Vagina (tissue), 2 donors: ENCODE measurements around the gene TMEM243.

ENCODE experiments used
- CTCF ChIP-seq, 3 experiments: fragments of 450-650 bp in 2 of 3; fragments of 200-600 bp in 1 of 3; sonication (generic) in 1 of 3; IDR thresholded peaks; one replicate each; pipeline ENCODE4 v1.5.1; 2017 to 2019; ENCODE audit warnings: antibody characterized with exemption in 3 of 3, mild to moderate bottlenecking in 2 of 3, moderate library complexity in 2 of 3
- POLR2AphosphoS5 ChIP-seq, 2 donors: sonication (generic); formaldehyde crosslinking; IDR thresholded peaks; one replicate each; pipeline ENCODE4 v1.9.0; 2017; ENCODE audit warnings: antibody characterized with exemption in 2 of 2, mild to moderate bottlenecking in 2 of 2, low read depth in 1 of 2; ENCODE audit not compliant: insufficient read depth in 1 of 2

DNA sequence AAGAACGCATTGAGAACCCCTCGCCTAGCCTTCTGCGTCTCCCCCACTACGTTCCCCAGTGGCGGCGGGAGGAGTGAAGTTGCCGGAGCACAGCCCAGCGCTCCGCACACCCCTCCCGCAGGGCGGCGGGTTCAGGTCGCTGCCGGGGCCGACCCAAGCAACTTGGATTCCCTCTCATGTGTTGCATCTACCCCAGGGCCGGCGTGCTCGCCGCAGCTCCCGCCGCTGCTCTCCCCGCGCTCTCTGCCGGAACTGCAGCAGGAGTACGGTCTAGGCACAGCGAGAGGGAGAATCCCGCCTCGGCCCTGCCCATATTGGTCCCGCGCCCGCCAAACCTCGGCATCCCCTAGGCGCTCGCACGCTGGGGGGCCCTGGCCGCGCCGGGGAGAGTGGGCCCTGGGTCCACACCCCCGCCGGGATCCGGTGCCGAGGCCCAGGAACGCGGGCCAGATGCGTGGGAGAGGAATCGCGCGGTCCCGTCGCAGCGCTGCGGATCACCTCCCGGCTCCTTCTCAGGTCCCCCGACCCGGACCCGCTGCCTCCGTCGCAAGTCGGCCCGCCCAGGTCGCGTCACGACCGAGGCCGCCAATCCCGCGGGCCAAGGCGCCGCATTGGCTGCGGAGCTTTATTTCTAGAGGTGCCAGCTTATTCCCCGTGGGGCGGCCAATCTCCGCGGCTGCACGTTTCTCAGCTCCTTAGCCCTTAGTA, 648 bp upstream of the TMEM243 start:
- TF ChIP-seq CTCF (IDR thresholded peaks at IDR 0.05) (no peak), POLR2AphosphoS5 (IDR thresholded peaks at IDR 0.05; ENCODE audit: insufficient read depth in 1 of 2, low read depth in 1 of 2) (peak; percentile 60 to 94)
